GM23338 (cell line): ENCODE data around the gene CES3. TPM values are rescaled to one million over a fixed set of nuclear protein-coding genes. Genes with fewer than 3 reads are reported as not detected.

Source experiments
- ATAC-seq: fragments of 200-7000 bp; cut with Tn5 transposase; 3 replicates; pipeline ENCODE4 v1.9.1; 2020
- DNase-seq: peaks from one replicate; pipeline ENCODE4 v3.0.0-alpha.2; 2015; ENCODE audit warnings: low spot score
- H2AFZ ChIP-seq: fragments of 200-600 bp; sonication (generic); 2 replicates; pipeline ENCODE4 v1.8.0; 2016; ENCODE audit warnings: antibody characterized with exemption, mild to moderate bottlenecking, moderate library complexity
- H3F3A ChIP-seq: fragments of 200-600 bp; sonication (generic); replicated peaks from 2 replicates; pipeline ENCODE4 v1.8.0; 2017; ENCODE audit warnings: antibody characterized with exemption, mixed run types, low read depth
- H3K27ac ChIP-seq: fragments of 200-600 bp; sonication (generic); 2 replicates; pipeline ENCODE4 v1.6.1; 2016; ENCODE audit warnings: low read depth
- H3K27me3 ChIP-seq: fragments of 200-600 bp; sonication (generic); 2 replicates; pipeline ENCODE4 v1.8.0; 2016; ENCODE audit warnings: mild to moderate bottlenecking, mixed run types, moderate library complexity; ENCODE audit not compliant: insufficient read depth
- H3K36me3 ChIP-seq: fragments of 200-600 bp; sonication (generic); 2 replicates; pipeline ENCODE4 v1.8.0; 2016; ENCODE audit warnings: mild to moderate bottlenecking; ENCODE audit not compliant: insufficient read depth
- H3K4me1 ChIP-seq: fragments of 200-600 bp; sonication (generic); 2 replicates; pipeline ENCODE4 v1.8.0; 2016; ENCODE audit warnings: mild to moderate bottlenecking, moderate library complexity; ENCODE audit not compliant: insufficient read depth
- H3K4me2 ChIP-seq: fragments of 200-600 bp; sonication (generic); 2 replicates; pipeline ENCODE4 v1.7.1; 2017; ENCODE audit warnings: mixed run types
- H3K4me3 ChIP-seq: fragments of 200-600 bp; sonication (generic); 2 replicates; pipeline ENCODE4 v1.6.1; 2016; ENCODE audit warnings: mixed run types
- H3K79me2 ChIP-seq: fragments of 200-600 bp; sonication (generic); replicated peaks from 2 replicates; pipeline ENCODE4 v1.8.0; 2017; ENCODE audit warnings: mild to moderate bottlenecking; ENCODE audit not compliant: insufficient read depth
- H3K9me2 ChIP-seq: fragments of 200-600 bp; sonication (generic); 2 replicates; pipeline ENCODE4 v1.8.0; 2017; ENCODE audit not compliant: insufficient read depth
- H4K20me1 ChIP-seq: fragments of 200-600 bp; sonication (generic); replicated peaks from 2 replicates; pipeline ENCODE4 v1.8.0; 2017; ENCODE audit warnings: mild to moderate bottlenecking; ENCODE audit not compliant: insufficient read depth
- H3K27ac Mint-ChIP-seq: 2 replicates; pipeline ENCODE4 v1.8.0; 2020; ENCODE audit warnings: inconsistent platforms, mild to moderate bottlenecking, moderate library complexity, mixed read lengths
- H3K27me3 Mint-ChIP-seq: 3 replicates; pipeline ENCODE4 v1.8.0; 2022; ENCODE audit warnings: low read depth, mild to moderate bottlenecking, moderate library complexity, mixed read lengths, inconsistent platforms; ENCODE audit not compliant: insufficient read depth, poor library complexity
- H3K36me3 Mint-ChIP-seq: 3 replicates; pipeline ENCODE4 v1.8.0; 2021; ENCODE audit warnings: low read depth, mild to moderate bottlenecking, inconsistent platforms, moderate library complexity, mixed read lengths
- H3K4me1 Mint-ChIP-seq: 3 replicates; pipeline ENCODE4 v1.8.0; 2020; ENCODE audit warnings: mild to moderate bottlenecking, inconsistent platforms, mixed read lengths
- H3K4me3 Mint-ChIP-seq: 3 replicates; pipeline ENCODE4 v1.8.0; 2021; ENCODE audit warnings: moderate library complexity, mild to moderate bottlenecking, inconsistent platforms, mixed read lengths
- H3K9me3 Mint-ChIP-seq: 3 replicates; pipeline ENCODE4 v1.8.0; 2020; ENCODE audit warnings: moderate library complexity, mild to moderate bottlenecking, inconsistent platforms, mixed read lengths
- CREB1 ChIP-seq: fragments of 250-450 bp; sonication (Bioruptor Pico); IDR thresholded peaks from 2 replicates; pipeline ENCODE4 v1.5.0; 2020; ENCODE audit warnings: low read depth, mild to moderate bottlenecking, moderate library complexity
- EZH2 ChIP-seq: fragments of 200-600 bp; sonication (generic); IDR thresholded peaks from one replicate; pipeline ENCODE4 v1.8.0; 2017; ENCODE audit warnings: antibody characterized with exemption, mild to moderate bottlenecking, low read depth; ENCODE audit not compliant: unreplicated experiment
- EZH2phosphoT487 ChIP-seq: fragments of 200-600 bp; sonication (generic); IDR thresholded peaks from one replicate; pipeline ENCODE4 v1.8.1; 2018; ENCODE audit warnings: antibody characterized with exemption; ENCODE audit not compliant: unreplicated experiment
- JUNB ChIP-seq: IDR thresholded peaks from one replicate; pipeline ENCODE4 v1.6.1; 2016; ENCODE audit warnings: antibody characterized with exemption; ENCODE audit not compliant: unreplicated experiment
- NANOG ChIP-seq: IDR thresholded peaks from 2 replicates; pipeline ENCODE4 v1.6.1; 2016; ENCODE audit warnings: antibody characterized with exemption, borderline replicate concordance
- POLR2AphosphoS5 ChIP-seq: IDR thresholded peaks from 2 replicates; pipeline ENCODE4 v1.6.1; 2016; ENCODE audit warnings: antibody characterized with exemption, low read depth
- STAT1 ChIP-seq: IDR thresholded peaks from one replicate; pipeline ENCODE4 v1.6.1; 2016; ENCODE audit warnings: antibody characterized with exemption; ENCODE audit not compliant: unreplicated experiment
- ZNF114 ChIP-seq: fragments of 250-450 bp; sonication (Bioruptor Pico); IDR thresholded peaks from 2 replicates; pipeline ENCODE4 v1.5.0; 2020; ENCODE audit warnings: mild to moderate bottlenecking, moderate library complexity
- ZNF331 ChIP-seq: fragments of 250-450 bp; sonication (Bioruptor Pico); IDR thresholded peaks from 2 replicates; pipeline ENCODE4 v1.5.0; 2020; ENCODE audit warnings: low read depth, mild to moderate bottlenecking, moderate library complexity
- polyA plus RNA-seq: library from polyadenylated mRNA; unstranded; fragments of >200 nt; fragmentation: Nextera tagmentation; extraction: Ambion mirVana; gene quantifications from 2 replicates; pipeline ENCODE4 v1.2.1, GENCODE V29; 2016
- total RNA-seq: library from RNA; depleted of rRNA; stranded (reverse); fragments of >200 nt; shearing (Covaris generic); gene quantifications from 2 replicates; pipeline ENCODE4 v1.2.3, GENCODE V29; 2014
- TF ChIP-seq, protein P1 (sequence below): IDR thresholded peaks from one replicate; pipeline ENCODE4 v1.6.1; 2018; ENCODE audit warnings: antibody characterized with exemption; ENCODE audit not compliant: unreplicated experiment
- TF ChIP-seq, protein P2 (sequence below): fragments of 250-450 bp; sonication (Bioruptor Pico); IDR thresholded peaks from 2 replicates; pipeline ENCODE4 v1.5.0; 2020; ENCODE audit warnings: mild to moderate bottlenecking, moderate library complexity
- TF ChIP-seq, protein P3 (sequence below): IDR thresholded peaks from 2 replicates; pipeline ENCODE4 v1.6.1; 2016; ENCODE audit warnings: antibody characterized with exemption
- TF ChIP-seq, protein P4 (sequence below), 2 experiments: fragments of 200-600 bp in 1 of 2; sonication (generic) in 1 of 2; conservative IDR thresholded peaks; 2 replicates each; pipeline versions ENCODE4 v1.5.1 to v1.6.1; 2016 to 2017; ENCODE audit warnings: antibody characterized with exemption in 2 of 2, low read depth in 2 of 2, mild to moderate bottlenecking in 2 of 2, moderate library complexity in 1 of 2

The CES3 gene
- total and polyA plus RNA-seq, 2 experiments from 2014 or later = 0.55 to 1.0 TPM

DNA sequence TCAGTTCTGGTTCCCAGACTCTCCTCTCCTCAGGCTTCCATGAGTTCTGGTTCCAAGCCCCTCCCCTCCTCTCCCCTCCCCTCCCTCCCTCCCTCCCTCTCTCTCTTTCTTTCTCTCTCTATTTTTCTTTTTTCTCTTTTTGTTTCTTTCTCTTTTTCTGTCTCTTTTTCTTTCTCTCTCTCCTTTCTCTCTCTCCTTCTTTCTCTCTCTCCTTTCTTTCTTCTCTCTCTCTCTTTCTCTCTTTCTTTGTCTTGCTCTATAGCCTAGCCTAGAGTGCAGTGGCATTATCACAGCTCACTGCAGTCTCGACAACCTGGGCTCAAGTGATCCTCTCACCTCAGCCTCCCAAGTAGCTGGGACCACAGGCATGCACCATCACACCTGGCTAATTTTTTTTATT lies 796 bp upstream of the CES3 start:
- no peaks in the 10 kb centered on the region for H3K4me1 ChIP-seq
- H4K20me1 ChIP-seq = no peaks in the 10 kb centered on the region; the same call in 1 of the 2 replicates
- no peaks in the 10 kb centered on the region for H3K36me3 ChIP-seq
- no peaks in the 10 kb centered on the region for H3K27me3 ChIP-seq
- TF ChIP-seq, protein P1, sequence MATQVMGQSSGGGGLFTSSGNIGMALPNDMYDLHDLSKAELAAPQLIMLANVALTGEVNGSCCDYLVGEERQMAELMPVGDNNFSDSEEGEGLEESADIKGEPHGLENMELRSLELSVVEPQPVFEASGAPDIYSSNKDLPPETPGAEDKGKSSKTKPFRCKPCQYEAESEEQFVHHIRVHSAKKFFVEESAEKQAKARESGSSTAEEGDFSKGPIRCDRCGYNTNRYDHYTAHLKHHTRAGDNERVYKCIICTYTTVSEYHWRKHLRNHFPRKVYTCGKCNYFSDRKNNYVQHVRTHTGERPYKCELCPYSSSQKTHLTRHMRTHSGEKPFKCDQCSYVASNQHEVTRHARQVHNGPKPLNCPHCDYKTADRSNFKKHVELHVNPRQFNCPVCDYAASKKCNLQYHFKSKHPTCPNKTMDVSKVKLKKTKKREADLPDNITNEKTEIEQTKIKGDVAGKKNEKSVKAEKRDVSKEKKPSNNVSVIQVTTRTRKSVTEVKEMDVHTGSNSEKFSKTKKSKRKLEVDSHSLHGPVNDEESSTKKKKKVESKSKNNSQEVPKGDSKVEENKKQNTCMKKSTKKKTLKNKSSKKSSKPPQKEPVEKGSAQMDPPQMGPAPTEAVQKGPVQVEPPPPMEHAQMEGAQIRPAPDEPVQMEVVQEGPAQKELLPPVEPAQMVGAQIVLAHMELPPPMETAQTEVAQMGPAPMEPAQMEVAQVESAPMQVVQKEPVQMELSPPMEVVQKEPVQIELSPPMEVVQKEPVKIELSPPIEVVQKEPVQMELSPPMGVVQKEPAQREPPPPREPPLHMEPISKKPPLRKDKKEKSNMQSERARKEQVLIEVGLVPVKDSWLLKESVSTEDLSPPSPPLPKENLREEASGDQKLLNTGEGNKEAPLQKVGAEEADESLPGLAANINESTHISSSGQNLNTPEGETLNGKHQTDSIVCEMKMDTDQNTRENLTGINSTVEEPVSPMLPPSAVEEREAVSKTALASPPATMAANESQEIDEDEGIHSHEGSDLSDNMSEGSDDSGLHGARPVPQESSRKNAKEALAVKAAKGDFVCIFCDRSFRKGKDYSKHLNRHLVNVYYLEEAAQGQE = no peak
- TF ChIP-seq, protein P2, sequence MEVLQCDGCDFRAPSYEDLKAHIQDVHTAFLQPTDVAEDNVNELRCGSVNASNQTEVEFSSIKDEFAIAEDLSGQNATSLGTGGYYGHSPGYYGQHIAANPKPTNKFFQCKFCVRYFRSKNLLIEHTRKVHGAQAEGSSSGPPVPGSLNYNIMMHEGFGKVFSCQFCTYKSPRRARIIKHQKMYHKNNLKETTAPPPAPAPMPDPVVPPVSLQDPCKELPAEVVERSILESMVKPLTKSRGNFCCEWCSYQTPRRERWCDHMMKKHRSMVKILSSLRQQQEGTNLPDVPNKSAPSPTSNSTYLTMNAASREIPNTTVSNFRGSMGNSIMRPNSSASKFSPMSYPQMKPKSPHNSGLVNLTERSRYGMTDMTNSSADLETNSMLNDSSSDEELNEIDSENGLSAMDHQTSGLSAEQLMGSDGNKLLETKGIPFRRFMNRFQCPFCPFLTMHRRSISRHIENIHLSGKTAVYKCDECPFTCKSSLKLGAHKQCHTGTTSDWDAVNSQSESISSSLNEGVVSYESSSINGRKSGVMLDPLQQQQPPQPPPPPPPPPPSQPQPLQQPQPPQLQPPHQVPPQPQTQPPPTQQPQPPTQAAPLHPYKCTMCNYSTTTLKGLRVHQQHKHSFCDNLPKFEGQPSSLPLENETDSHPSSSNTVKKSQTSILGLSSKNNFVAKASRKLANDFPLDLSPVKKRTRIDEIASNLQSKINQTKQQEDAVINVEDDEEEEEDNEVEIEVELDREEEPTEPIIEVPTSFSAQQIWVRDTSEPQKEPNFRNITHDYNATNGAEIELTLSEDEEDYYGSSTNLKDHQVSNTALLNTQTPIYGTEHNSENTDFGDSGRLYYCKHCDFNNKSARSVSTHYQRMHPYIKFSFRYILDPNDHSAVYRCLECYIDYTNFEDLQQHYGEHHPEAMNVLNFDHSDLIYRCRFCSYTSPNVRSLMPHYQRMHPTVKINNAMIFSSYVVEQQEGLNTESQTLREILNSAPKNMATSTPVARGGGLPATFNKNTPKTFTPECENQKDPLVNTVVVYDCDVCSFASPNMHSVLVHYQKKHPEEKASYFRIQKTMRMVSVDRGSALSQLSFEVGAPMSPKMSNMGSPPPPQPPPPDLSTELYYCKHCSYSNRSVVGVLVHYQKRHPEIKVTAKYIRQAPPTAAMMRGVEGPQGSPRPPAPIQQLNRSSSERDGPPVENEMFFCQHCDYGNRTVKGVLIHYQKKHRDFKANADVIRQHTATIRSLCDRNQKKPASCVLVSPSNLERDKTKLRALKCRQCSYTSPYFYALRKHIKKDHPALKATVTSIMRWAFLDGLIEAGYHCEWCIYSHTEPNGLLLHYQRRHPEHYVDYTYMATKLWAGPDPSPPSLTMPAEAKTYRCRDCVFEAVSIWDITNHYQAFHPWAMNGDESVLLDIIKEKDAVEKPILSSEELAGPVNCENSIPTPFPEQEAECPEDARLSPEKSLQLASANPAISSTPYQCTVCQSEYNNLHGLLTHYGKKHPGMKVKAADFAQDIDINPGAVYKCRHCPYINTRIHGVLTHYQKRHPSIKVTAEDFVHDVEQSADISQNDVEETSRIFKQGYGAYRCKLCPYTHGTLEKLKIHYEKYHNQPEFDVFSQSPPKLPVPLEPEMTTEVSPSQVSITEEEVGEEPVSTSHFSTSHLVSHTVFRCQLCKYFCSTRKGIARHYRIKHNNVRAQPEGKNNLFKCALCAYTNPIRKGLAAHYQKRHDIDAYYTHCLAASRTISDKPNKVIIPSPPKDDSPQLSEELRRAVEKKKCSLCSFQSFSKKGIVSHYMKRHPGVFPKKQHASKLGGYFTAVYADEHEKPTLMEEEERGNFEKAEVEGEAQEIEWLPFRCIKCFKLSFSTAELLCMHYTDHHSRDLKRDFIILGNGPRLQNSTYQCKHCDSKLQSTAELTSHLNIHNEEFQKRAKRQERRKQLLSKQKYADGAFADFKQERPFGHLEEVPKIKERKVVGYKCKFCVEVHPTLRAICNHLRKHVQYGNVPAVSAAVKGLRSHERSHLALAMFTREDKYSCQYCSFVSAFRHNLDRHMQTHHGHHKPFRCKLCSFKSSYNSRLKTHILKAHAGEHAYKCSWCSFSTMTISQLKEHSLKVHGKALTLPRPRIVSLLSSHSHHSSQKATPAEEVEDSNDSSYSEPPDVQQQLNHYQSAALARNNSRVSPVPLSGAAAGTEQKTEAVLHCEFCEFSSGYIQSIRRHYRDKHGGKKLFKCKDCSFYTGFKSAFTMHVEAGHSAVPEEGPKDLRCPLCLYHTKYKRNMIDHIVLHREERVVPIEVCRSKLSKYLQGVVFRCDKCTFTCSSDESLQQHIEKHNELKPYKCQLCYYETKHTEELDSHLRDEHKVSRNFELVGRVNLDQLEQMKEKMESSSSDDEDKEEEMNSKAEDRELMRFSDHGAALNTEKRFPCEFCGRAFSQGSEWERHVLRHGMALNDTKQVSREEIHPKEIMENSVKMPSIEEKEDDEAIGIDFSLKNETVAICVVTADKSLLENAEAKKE (CRISPR knock-in tag) = no peak
- TF ChIP-seq EZH2phosphoT487 = no peak
- TF ChIP-seq CREB1 (CRISPR knock-in tag) = no peak
- no peak for TF ChIP-seq POLR2AphosphoS5
- no peak for TF ChIP-seq ZNF331 (CRISPR knock-in tag)
- TF ChIP-seq, protein P3, sequence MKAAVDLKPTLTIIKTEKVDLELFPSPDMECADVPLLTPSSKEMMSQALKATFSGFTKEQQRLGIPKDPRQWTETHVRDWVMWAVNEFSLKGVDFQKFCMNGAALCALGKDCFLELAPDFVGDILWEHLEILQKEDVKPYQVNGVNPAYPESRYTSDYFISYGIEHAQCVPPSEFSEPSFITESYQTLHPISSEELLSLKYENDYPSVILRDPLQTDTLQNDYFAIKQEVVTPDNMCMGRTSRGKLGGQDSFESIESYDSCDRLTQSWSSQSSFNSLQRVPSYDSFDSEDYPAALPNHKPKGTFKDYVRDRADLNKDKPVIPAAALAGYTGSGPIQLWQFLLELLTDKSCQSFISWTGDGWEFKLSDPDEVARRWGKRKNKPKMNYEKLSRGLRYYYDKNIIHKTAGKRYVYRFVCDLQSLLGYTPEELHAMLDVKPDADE = no peak
- no peak for TF ChIP-seq ZNF114
- no peak for TF ChIP-seq NANOG
- TF ChIP-seq, protein P4, sequence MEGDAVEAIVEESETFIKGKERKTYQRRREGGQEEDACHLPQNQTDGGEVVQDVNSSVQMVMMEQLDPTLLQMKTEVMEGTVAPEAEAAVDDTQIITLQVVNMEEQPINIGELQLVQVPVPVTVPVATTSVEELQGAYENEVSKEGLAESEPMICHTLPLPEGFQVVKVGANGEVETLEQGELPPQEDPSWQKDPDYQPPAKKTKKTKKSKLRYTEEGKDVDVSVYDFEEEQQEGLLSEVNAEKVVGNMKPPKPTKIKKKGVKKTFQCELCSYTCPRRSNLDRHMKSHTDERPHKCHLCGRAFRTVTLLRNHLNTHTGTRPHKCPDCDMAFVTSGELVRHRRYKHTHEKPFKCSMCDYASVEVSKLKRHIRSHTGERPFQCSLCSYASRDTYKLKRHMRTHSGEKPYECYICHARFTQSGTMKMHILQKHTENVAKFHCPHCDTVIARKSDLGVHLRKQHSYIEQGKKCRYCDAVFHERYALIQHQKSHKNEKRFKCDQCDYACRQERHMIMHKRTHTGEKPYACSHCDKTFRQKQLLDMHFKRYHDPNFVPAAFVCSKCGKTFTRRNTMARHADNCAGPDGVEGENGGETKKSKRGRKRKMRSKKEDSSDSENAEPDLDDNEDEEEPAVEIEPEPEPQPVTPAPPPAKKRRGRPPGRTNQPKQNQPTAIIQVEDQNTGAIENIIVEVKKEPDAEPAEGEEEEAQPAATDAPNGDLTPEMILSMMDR (conservative IDR thresholded peaks at IDR 0.05; ENCODE audit: low read depth in 2 of 2) = no peak
- TF ChIP-seq STAT1 = no peak
- TF ChIP-seq JUNB = no peak
- TF ChIP-seq EZH2 = no peak
- no peaks in the 10 kb centered on the region for H3K9me2 ChIP-seq
- no peak overlapping the region for H3K4me2 ChIP-seq
- Mint-ChIP-seq H3K9me3 (peaks cover 4% of the 10 kb centered on the region; the same call in 2 of the 3 replicates), H3K27me3 (peaks cover 6% of the 10 kb centered on the region), H3K27ac (no peak overlapping the region), H3K36me3 (no peaks in the 10 kb centered on the region), H3K4me1 (peaks cover 10% of the 10 kb centered on the region), H3K4me3 (no peak overlapping the region)
- DNase-seq (no peak), ATAC-seq (no peak)
- H2AFZ ChIP-seq = no peak overlapping the region
- H3K27ac ChIP-seq = no peak overlapping the region
- no peaks in the 10 kb centered on the region for H3F3A ChIP-seq
- H3K79me2 ChIP-seq = no peaks in the 10 kb centered on the region
- H3K4me3 ChIP-seq = no peak overlapping the region
